ENCODE data around the gene CDH13. TPM values are rescaled to one million over a fixed set of nuclear protein-coding genes. Genes with fewer than 3 reads are reported as not detected.

CDH13 gene
- total and polyA plus RNA-seq, 4 donors: 58.9 to 265 (median 158) TPM

DNA sequence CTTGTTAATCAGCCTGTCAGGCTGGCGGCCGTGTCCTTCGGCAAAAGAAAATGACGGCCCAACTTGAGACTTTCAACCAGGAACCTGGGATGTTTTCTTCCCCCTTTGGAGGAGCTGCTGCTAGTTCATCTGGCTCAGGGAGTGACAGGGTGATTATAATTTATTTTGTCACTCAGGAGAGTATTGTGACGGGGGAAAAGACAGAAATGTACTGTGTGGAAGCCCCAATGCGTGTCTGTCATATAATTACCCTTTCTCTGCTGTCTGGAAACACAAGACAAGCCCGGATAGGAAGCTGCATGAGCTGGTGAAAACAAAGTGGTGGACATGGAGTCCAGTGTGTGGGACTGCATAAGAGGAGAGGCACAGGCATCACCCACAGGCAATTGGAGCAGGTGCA lies 854.8 kb downstream of the CDH13 start:
- no peak overlapping the region for H3K27ac ChIP-seq (ENCODE audit: low read depth in 1 of 2, low read length in 2 of 2)
- no peak overlapping the region for H3K4me3 ChIP-seq (ENCODE audit: low read length in 2 of 2)
- intact Hi-C loops (cut with DNase I): no loop called here
- H3K4me1 ChIP-seq (ENCODE audit: control insufficient read depth in 1 of 2, insufficient read depth in 2 of 2, low read length in 2 of 2): no peaks in the 10 kb centered on the region
- 89 to 93% methylated on average over 7 of the region's 7 CpGs for WGBS, 2 donors
- H3K27me3 ChIP-seq (ENCODE audit: control insufficient read depth in 1 of 2, insufficient read depth in 2 of 2, low read length in 1 of 2): no peaks in the 10 kb centered on the region
- DNase-seq (no peak), ATAC-seq (ENCODE audit: low FRiP score) (no peak)
- peaks cover 0 to 2% of the 10 kb centered on the region in 2 donors for H3K36me3 ChIP-seq (ENCODE audit: control insufficient read depth in 1 of 2, insufficient read depth in 2 of 2, low read length in 1 of 2)
- no peaks in the 10 kb centered on the region for H3K9me3 ChIP-seq (ENCODE audit: control insufficient read depth, low read length)

GRCh38 chr16:83482545-83483162 lies 855.9 kb downstream of the CDH13 start:
- Histone ChIP-seq H3K27me3 (ENCODE audit: control insufficient read depth in 1 of 2, insufficient read depth in 2 of 2, low read length in 1 of 2) (no peaks in the 10 kb centered on the region), H3K4me1 (ENCODE audit: control insufficient read depth in 1 of 2, insufficient read depth in 2 of 2, low read length in 2 of 2) (no peaks in the 10 kb centered on the region), H3K36me3 (ENCODE audit: control insufficient read depth in 1 of 2, insufficient read depth in 2 of 2, low read length in 1 of 2) (peaks cover 0 to 2% of the 10 kb centered on the region in 2 donors), H3K9me3 (ENCODE audit: control insufficient read depth, low read length) (no peaks in the 10 kb centered on the region), H3K4me3 (ENCODE audit: low read length in 2 of 2) (no peak overlapping the region), H3K27ac (ENCODE audit: low read depth in 1 of 2, low read length in 2 of 2) (no peak overlapping the region)
- intact Hi-C loops (cut with DNase I): no loop called here
- ATAC-seq (ENCODE audit: low FRiP score) (no peak), DNase-seq (no peak)
- 71 to 76% methylated on average over 9 of the region's 9 CpGs for WGBS, 2 donors

- Histone ChIP-seq H3K36me3 (ENCODE audit: control insufficient read depth in 1 of 2, insufficient read depth in 2 of 2, low read length in 1 of 2) (peaks cover 0 to 4% of the 10 kb centered on the region in 2 donors), H3K27me3 (ENCODE audit: control insufficient read depth in 1 of 2, insufficient read depth in 2 of 2, low read length in 1 of 2) (no peaks in the 10 kb centered on the region), H3K4me1 (ENCODE audit: control insufficient read depth in 1 of 2, insufficient read depth in 2 of 2, low read length in 2 of 2) (peaks cover 0 to 2% of the 10 kb centered on the region in 2 donors), H3K9me3 (ENCODE audit: control insufficient read depth, low read length) (no peaks in the 10 kb centered on the region), H3K27ac (ENCODE audit: low read depth in 1 of 2, low read length in 2 of 2) (no peak overlapping the region), H3K4me3 (ENCODE audit: low read length in 2 of 2) (no peak overlapping the region)
- intact Hi-C loops (cut with DNase I): no loop called here
- ATAC-seq (ENCODE audit: low FRiP score) (no peak), DNase-seq (no peak)
- 78 to 85% methylated on average over 2 of the region's 2 CpGs for WGBS, 2 donors
These were observed 863.3 kb downstream of the CDH13 start for GRCh38 chr16:83490073-83490472.

DNA sequence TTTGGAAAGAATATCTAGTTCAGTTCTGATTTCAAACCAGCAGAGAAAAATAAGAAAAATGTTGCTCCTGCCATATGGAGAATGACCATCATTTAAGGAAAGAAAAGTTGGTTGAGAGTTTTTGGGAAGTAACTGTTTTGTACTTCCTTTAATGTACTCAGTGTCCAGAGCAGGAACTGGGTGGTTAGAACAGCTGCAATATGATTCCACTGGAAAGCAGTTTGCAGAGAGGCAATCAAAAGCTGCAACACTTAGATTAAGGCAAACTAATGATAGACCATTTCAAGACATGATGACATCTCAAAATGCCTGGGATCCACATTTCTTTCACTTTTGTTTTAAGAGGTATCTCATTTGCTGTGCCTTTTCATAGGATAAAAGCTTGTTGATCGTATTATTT lies 867.7 kb downstream of the CDH13 start:
- no peak for DNase-seq
- H3K27me3 ChIP-seq (ENCODE audit: control insufficient read depth in 1 of 2, insufficient read depth in 2 of 2, low read length in 1 of 2): no peaks in the 10 kb centered on the region
- no peak overlapping the region for H3K27ac ChIP-seq (ENCODE audit: low read depth in 1 of 2, low read length in 2 of 2)
- peaks cover 0 to 1% of the 10 kb centered on the region in 2 donors for H3K36me3 ChIP-seq (ENCODE audit: control insufficient read depth in 1 of 2, insufficient read depth in 2 of 2, low read length in 1 of 2)
- no peak for ATAC-seq (ENCODE audit: low FRiP score)
- H3K4me3 ChIP-seq (ENCODE audit: low read length in 2 of 2): no peak overlapping the region
- no peaks in the 10 kb centered on the region for H3K9me3 ChIP-seq (ENCODE audit: control insufficient read depth, low read length)
- 92 to 94% methylated on average over 1 of the region's 1 CpG for WGBS, 2 donors
- H3K4me1 ChIP-seq (ENCODE audit: control insufficient read depth in 1 of 2, insufficient read depth in 2 of 2, low read length in 2 of 2): peaks cover 0 to 2% of the 10 kb centered on the region in 2 donors
- intact Hi-C loops (cut with DNase I): no loop called here

GRCh38 chr16:83501481-83501880 lies 874.7 kb downstream of the CDH13 start:
- Histone ChIP-seq H3K4me1 (ENCODE audit: control insufficient read depth in 1 of 2, insufficient read depth in 2 of 2, low read length in 2 of 2) (no peaks in the 10 kb centered on the region), H3K27ac (ENCODE audit: low read depth in 1 of 2, low read length in 2 of 2) (no peak overlapping the region), H3K36me3 (ENCODE audit: control insufficient read depth in 1 of 2, insufficient read depth in 2 of 2, low read length in 1 of 2) (no peaks in the 10 kb centered on the region), H3K27me3 (ENCODE audit: control insufficient read depth in 1 of 2, insufficient read depth in 2 of 2, low read length in 1 of 2) (no peaks in the 10 kb centered on the region), H3K9me3 (ENCODE audit: control insufficient read depth, low read length) (no peaks in the 10 kb centered on the region), H3K4me3 (ENCODE audit: low read length in 2 of 2) (no peak overlapping the region)
- ATAC-seq (ENCODE audit: low FRiP score) (no peak), DNase-seq (no peak)
- 92 to 96% methylated on average over 4 of the region's 4 CpGs for WGBS, 2 donors
- intact Hi-C loops (cut with DNase I): no loop called here

GRCh38 chr16:83508295-83508694 lies 881.5 kb downstream of the CDH13 start:
- WGBS, 2 donors: 97% methylated on average over 6 of the region's 6 CpGs
- Histone ChIP-seq H3K27me3 (ENCODE audit: control insufficient read depth in 1 of 2, insufficient read depth in 2 of 2, low read length in 1 of 2) (no peaks in the 10 kb centered on the region), H3K4me1 (ENCODE audit: control insufficient read depth in 1 of 2, insufficient read depth in 2 of 2, low read length in 2 of 2) (no peaks in the 10 kb centered on the region), H3K9me3 (ENCODE audit: control insufficient read depth, low read length) (no peaks in the 10 kb centered on the region), H3K4me3 (ENCODE audit: low read length in 2 of 2) (no peak overlapping the region), H3K27ac (ENCODE audit: low read depth in 1 of 2, low read length in 2 of 2) (no peak overlapping the region), H3K36me3 (ENCODE audit: control insufficient read depth in 1 of 2, insufficient read depth in 2 of 2, low read length in 1 of 2) (no peaks in the 10 kb centered on the region)
- ATAC-seq (ENCODE audit: low FRiP score) (no peak), DNase-seq (no peak)
- intact Hi-C loops (cut with DNase I): no loop called here

DNA sequence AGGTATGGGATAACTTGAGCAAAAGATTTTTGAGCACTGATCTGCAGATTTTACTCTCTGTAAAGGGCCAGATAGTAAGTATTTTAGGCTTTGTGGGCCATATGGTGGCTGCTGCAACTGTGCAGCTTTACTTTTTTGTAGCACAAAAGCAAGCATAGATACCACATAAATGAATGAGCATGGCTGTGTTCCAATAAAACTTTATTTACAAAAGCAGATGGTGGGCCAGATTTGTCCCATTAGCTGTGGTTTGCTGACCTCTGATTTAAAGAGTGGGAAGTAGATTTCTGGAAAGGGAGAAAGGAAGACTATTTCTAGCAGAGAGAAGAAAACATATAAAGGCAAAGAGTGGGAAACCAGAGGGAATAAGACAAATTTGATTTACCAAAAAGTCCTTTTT lies 882.5 kb downstream of the CDH13 start:
- no peak overlapping the region for H3K27ac ChIP-seq (ENCODE audit: low read depth in 1 of 2, low read length in 2 of 2)
- no peaks in the 10 kb centered on the region for H3K4me1 ChIP-seq (ENCODE audit: control insufficient read depth in 1 of 2, insufficient read depth in 2 of 2, low read length in 2 of 2)
- no peaks in the 10 kb centered on the region for H3K9me3 ChIP-seq (ENCODE audit: control insufficient read depth, low read length)
- DNase-seq (no peak), ATAC-seq (ENCODE audit: low FRiP score) (no peak)
- intact Hi-C loops (cut with DNase I): no loop called here
- H3K27me3 ChIP-seq (ENCODE audit: control insufficient read depth in 1 of 2, insufficient read depth in 2 of 2, low read length in 1 of 2): no peaks in the 10 kb centered on the region
- H3K36me3 ChIP-seq (ENCODE audit: control insufficient read depth in 1 of 2, insufficient read depth in 2 of 2, low read length in 1 of 2): no peaks in the 10 kb centered on the region
- H3K4me3 ChIP-seq (ENCODE audit: low read length in 2 of 2): no peak overlapping the region

- ATAC-seq (ENCODE audit: low FRiP score) (no peak), DNase-seq (no peak)
- H3K27me3 ChIP-seq (ENCODE audit: control insufficient read depth in 1 of 2, insufficient read depth in 2 of 2, low read length in 1 of 2): no peaks in the 10 kb centered on the region
- WGBS, 2 donors: 93 to 95% methylated on average over 12 of the region's 12 CpGs
- no peaks in the 10 kb centered on the region for H3K9me3 ChIP-seq (ENCODE audit: control insufficient read depth, low read length)
- intact Hi-C loops (cut with DNase I): no loop called here
- H3K4me3 ChIP-seq (ENCODE audit: low read length in 2 of 2): no peak overlapping the region
- no peaks in the 10 kb centered on the region for H3K36me3 ChIP-seq (ENCODE audit: control insufficient read depth in 1 of 2, insufficient read depth in 2 of 2, low read length in 1 of 2)
- H3K27ac ChIP-seq (ENCODE audit: low read depth in 1 of 2, low read length in 2 of 2): no peak overlapping the region
- H3K4me1 ChIP-seq (ENCODE audit: control insufficient read depth in 1 of 2, insufficient read depth in 2 of 2, low read length in 2 of 2): no peaks in the 10 kb centered on the region
These were observed 884.1 kb downstream of the CDH13 start for GRCh38 chr16:83510906-83511305.

DNA sequence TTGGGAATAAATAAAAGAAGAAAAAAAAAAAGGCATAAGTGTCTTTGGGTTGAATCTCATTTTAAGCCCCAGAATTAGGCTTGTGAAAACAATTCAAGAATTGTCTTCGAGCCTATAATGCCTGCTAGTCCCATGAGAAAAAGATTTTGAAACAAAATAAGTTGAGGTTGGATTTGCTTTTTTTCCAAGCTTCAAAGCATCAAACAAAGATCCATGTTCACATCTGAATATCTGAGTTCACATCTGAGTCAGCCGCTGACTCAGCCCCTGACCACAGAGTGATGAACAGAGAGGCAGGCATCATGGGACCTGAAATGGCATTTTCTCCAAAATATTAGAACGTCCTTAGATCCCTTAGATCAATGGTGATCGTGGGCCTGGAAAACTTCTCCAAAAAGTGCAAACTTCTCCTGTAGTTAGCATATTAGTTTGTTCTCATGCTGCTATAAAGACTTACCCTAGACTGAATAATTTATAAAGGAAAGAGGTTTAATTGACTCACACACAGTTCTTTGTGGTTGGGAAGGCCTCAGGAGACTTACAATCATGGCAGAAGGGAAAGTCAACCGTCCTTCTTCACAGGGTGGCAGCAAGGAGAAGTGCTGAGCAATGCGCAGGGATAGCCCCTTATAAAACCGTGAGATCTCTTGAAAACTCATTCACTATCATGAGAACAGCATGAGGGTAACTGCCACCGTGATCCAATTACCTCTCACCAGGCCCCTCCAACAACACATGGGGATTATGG lies 886.4 kb downstream of the CDH13 start:
- Histone ChIP-seq H3K27me3 (ENCODE audit: control insufficient read depth in 1 of 2, insufficient read depth in 2 of 2, low read length in 1 of 2) (no peaks in the 10 kb centered on the region), H3K4me1 (ENCODE audit: control insufficient read depth in 1 of 2, insufficient read depth in 2 of 2, low read length in 2 of 2) (no peaks in the 10 kb centered on the region), H3K27ac (ENCODE audit: low read depth in 1 of 2, low read length in 2 of 2) (no peak overlapping the region), H3K36me3 (ENCODE audit: control insufficient read depth in 1 of 2, insufficient read depth in 2 of 2, low read length in 1 of 2) (no peaks in the 10 kb centered on the region), H3K9me3 (ENCODE audit: control insufficient read depth, low read length) (peaks cover 2% of the 10 kb centered on the region), H3K4me3 (ENCODE audit: low read length in 2 of 2) (no peak overlapping the region)
- intact Hi-C loops (cut with DNase I): no loop called here
- DNase-seq: no peak
- WGBS, 2 donors: 78 to 80% methylated on average over 8 of the region's 8 CpGs
- no peak for ATAC-seq (ENCODE audit: low FRiP score)
